Eye (tissue), 1 donor: ENCODE results near the gene SEPHS1.
"Not testable (repeated sequence)": the region's sequence is repeated elsewhere in the genome, so short reads cannot be mapped to it uniquely, and the experiment has no call there.

Source experiments
- DNase-seq: peaks from one replicate; pipeline ENCODE4 v3.0.0-alpha.2; 2015

SEPHS1 gene

DNA sequence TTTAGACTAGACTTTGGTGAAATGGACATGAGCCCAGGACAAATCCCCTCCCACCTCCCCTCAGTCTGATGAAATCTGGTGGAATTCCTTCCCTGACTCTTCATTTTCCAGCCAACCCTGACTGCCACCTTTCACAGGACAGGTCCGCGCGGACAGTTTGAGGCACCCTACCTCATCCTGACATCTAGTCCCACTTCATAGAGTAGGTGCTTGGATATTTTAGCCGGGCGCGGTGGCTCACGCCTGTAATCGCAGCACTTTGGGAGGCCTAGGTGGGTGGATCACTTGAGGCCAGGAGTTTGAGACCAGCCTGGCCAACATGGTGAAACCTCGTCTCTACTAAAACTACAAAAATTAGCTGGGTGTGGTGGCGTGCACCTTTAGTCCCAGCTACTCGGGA lies 71.9 kb downstream of the SEPHS1 start:
- DNase-seq, result not testable (repeated sequence)

- peak; percentile 66 for DNase-seq
These were observed 75.9 kb downstream of the SEPHS1 start for GRCh38 chr10:13272164-13272571.

GRCh38 chr10:13271552-13272163 lies 76.4 kb downstream of the SEPHS1 start:
- DNase-seq, result peak; percentile 25

GRCh38 chr10:13270877-13271551 lies 77.1 kb downstream of the SEPHS1 start:
- DNase-seq, result no peak

- no peak for DNase-seq
These were observed 79.3 kb downstream of the SEPHS1 start for GRCh38 chr10:13268841-13269240.

- DNase-seq, result no peak
These were observed 79.8 kb downstream of the SEPHS1 start for GRCh38 chr10:13268310-13268709.
